Endothelial cell (in vitro differentiated cells): Measurements from ENCODE around the gene PSMG1. TPM values are rescaled to one million over a fixed set of nuclear protein-coding genes. Genes with fewer than 3 reads are reported as not detected.
A peak's percentile ranks its signal among the peaks of the same experiment; 100 is the strongest.

ENCODE experiments used
- DNase-seq: peaks from one replicate; pipeline ENCODE4 v3.0.0; 2021; ENCODE audit warnings: low spot score
- H3K27ac Mint-ChIP-seq: one replicate; pipeline ENCODE4 v1.8.0; 2021; ENCODE audit warnings: mixed read lengths, inconsistent platforms; ENCODE audit not compliant: unreplicated experiment
- H3K27me3 Mint-ChIP-seq: one replicate; pipeline ENCODE4 v1.8.0; 2021; ENCODE audit warnings: mild to moderate bottlenecking, moderate library complexity, mixed read lengths, inconsistent platforms; ENCODE audit not compliant: unreplicated experiment
- H3K36me3 Mint-ChIP-seq: one replicate; pipeline ENCODE4 v1.8.0; 2021; ENCODE audit warnings: mild to moderate bottlenecking, low read depth, mixed read lengths, inconsistent platforms; ENCODE audit not compliant: unreplicated experiment
- H3K4me1 Mint-ChIP-seq: one replicate; pipeline ENCODE4 v1.8.0; 2021; ENCODE audit warnings: mild to moderate bottlenecking, mixed read lengths, inconsistent platforms; ENCODE audit not compliant: unreplicated experiment
- H3K4me3 Mint-ChIP-seq: one replicate; pipeline ENCODE4 v1.8.0; 2021; ENCODE audit warnings: mild to moderate bottlenecking, mixed read lengths, inconsistent platforms; ENCODE audit not compliant: unreplicated experiment
- H3K9me3 Mint-ChIP-seq: one replicate; pipeline ENCODE4 v1.8.0; 2021; ENCODE audit warnings: mixed read lengths, inconsistent platforms; ENCODE audit not compliant: unreplicated experiment
- total RNA-seq: library from RNA; stranded (reverse); fragmentation: NEBNext Ultra II Directional; extraction: Animal tissue kit (Norgen Biotek cat#: 25700); gene quantifications from one replicate; pipeline ENCODE4 v1.2.1, GENCODE V29; 2021; ENCODE audit not compliant: unreplicated experiment
- TF ChIP-seq, protein P1 (sequence below): fragments of 200-600 bp; sonication (generic); IDR thresholded peaks from one replicate; pipeline ENCODE4 v1.5.0; 2021; ENCODE audit warnings: antibody characterized with exemption; ENCODE audit not compliant: unreplicated experiment

PSMG1 gene
- total RNA-seq, 1 donor from 2014 or later: 36.8 TPM

GRCh38 chr21:39173716-39174680 is 9.3 kb downstream of the PSMG1 start:
- Mint-ChIP-seq H3K27ac (no peak overlapping the region), H3K36me3 (peaks cover 28% of the 10 kb centered on the region), H3K4me3 (peak overlapping the region; percentile 2), H3K9me3 (no peaks in the 10 kb centered on the region), H3K4me1 (no peaks in the 10 kb centered on the region), H3K27me3 (peaks cover 1% of the 10 kb centered on the region)
- DNase-seq: no peak
- TF ChIP-seq, protein P1, sequence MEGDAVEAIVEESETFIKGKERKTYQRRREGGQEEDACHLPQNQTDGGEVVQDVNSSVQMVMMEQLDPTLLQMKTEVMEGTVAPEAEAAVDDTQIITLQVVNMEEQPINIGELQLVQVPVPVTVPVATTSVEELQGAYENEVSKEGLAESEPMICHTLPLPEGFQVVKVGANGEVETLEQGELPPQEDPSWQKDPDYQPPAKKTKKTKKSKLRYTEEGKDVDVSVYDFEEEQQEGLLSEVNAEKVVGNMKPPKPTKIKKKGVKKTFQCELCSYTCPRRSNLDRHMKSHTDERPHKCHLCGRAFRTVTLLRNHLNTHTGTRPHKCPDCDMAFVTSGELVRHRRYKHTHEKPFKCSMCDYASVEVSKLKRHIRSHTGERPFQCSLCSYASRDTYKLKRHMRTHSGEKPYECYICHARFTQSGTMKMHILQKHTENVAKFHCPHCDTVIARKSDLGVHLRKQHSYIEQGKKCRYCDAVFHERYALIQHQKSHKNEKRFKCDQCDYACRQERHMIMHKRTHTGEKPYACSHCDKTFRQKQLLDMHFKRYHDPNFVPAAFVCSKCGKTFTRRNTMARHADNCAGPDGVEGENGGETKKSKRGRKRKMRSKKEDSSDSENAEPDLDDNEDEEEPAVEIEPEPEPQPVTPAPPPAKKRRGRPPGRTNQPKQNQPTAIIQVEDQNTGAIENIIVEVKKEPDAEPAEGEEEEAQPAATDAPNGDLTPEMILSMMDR: no peak

- H3K4me1 Mint-ChIP-seq: no peaks in the 10 kb centered on the region
- H3K9me3 Mint-ChIP-seq: no peaks in the 10 kb centered on the region
- H3K36me3 Mint-ChIP-seq: peaks cover 27% of the 10 kb centered on the region
- no peak overlapping the region for H3K4me3 Mint-ChIP-seq
- H3K27ac Mint-ChIP-seq: no peak overlapping the region
- no peak for DNase-seq
- peaks cover 1% of the 10 kb centered on the region for H3K27me3 Mint-ChIP-seq
- TF ChIP-seq, protein P1: no peak
Observed at GRCh38 chr21:39169906-39170305, 13.3 kb downstream of the PSMG1 start.

DNA sequence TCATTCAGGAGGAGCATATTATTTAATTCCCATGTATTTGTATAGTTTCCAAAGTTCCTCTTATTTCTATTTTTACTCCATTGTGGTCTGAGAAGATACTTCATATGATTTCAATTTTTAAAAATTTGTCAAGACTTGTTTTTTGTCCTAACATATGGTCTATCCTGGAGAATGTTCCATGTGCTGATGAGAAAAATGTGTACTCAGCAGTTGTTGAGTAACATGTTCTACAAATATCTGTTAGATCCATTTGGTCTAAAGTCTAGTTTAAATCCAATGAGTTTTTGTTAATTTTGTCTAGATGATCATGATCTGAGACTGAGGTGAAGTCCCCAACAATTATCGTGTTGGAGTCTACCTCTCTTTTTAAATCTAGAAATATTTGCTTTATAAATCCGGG is 14.5 kb downstream of the PSMG1 start:
- Mint-ChIP-seq H3K4me3 (no peak overlapping the region), H3K36me3 (peaks cover 19% of the 10 kb centered on the region), H3K9me3 (no peaks in the 10 kb centered on the region), H3K27ac (no peak overlapping the region), H3K4me1 (no peaks in the 10 kb centered on the region), H3K27me3 (peaks cover 1% of the 10 kb centered on the region)
- TF ChIP-seq, protein P1: no peak
- no peak for DNase-seq

- peaks cover 4% of the 10 kb centered on the region for H3K27me3 Mint-ChIP-seq
- H3K27ac Mint-ChIP-seq: no peak overlapping the region
- peaks cover 7% of the 10 kb centered on the region for H3K4me1 Mint-ChIP-seq
- no peak overlapping the region for H3K4me3 Mint-ChIP-seq
- no peaks in the 10 kb centered on the region for H3K9me3 Mint-ChIP-seq
- no peaks in the 10 kb centered on the region for H3K36me3 Mint-ChIP-seq
- no peak for DNase-seq
- TF ChIP-seq, protein P1: no peak
Observed at GRCh38 chr21:39164523-39164922, 18.7 kb downstream of the PSMG1 start.

GRCh38 chr21:39161064-39161463 is 22.2 kb downstream of the PSMG1 start:
- H3K27ac Mint-ChIP-seq: peak overlapping the region; percentile 55
- peaks cover 4% of the 10 kb centered on the region for H3K27me3 Mint-ChIP-seq
- H3K4me1 Mint-ChIP-seq: peaks cover 7% of the 10 kb centered on the region
- DNase-seq: no peak
- no peaks in the 10 kb centered on the region for H3K9me3 Mint-ChIP-seq
- H3K4me3 Mint-ChIP-seq: no peak overlapping the region
- TF ChIP-seq, protein P1: no peak
- no peaks in the 10 kb centered on the region for H3K36me3 Mint-ChIP-seq
